WTC11 (cell line): ENCODE data around the gene STX8. TPM values are rescaled to one million over a fixed set of nuclear protein-coding genes. Genes with fewer than 3 reads are reported as not detected.

Experiments
- ATAC-seq: fragments of 200-7000 bp; cut with Tn5 transposase; 2 replicates; pipeline ENCODE4 v1.10.0; 2021; ENCODE audit warnings: mild to moderate bottlenecking, moderate library complexity
- CTCF ChIA-PET: fragments of 300-600 bp; sonication (Branson Sonifier 250); formaldehyde crosslinking; loops from one replicate; lab custom pipeline; 2021; ENCODE audit warnings: antibody characterized with exemption; lab: Charles Lee
- POLR2A ChIA-PET: fragments of 350-600 bp; sonication (Branson Sonifier 250); formaldehyde crosslinking; loops from one replicate; lab custom pipeline; 2021; ENCODE audit warnings: antibody characterized with exemption; lab: Charles Lee
- DNase-seq: peaks from one replicate; pipeline ENCODE4 v3.0.0; 2021; ENCODE audit warnings: low spot score
- H3K27ac Mint-ChIP-seq: 2 replicates; pipeline ENCODE4 v1.8.0; 2021; ENCODE audit warnings: mixed read lengths
- H3K27me3 Mint-ChIP-seq: 2 replicates; pipeline ENCODE4 v1.8.0; 2021; ENCODE audit warnings: low read depth, mild to moderate bottlenecking, moderate library complexity, mixed read lengths
- H3K36me3 Mint-ChIP-seq: 2 replicates; pipeline ENCODE4 v1.8.0; 2021; ENCODE audit warnings: mixed read lengths
- H3K4me1 Mint-ChIP-seq: 2 replicates; pipeline ENCODE4 v1.8.0; 2022; ENCODE audit warnings: mixed read lengths
- H3K4me3 Mint-ChIP-seq: 2 replicates; pipeline ENCODE4 v1.8.0; 2021; ENCODE audit warnings: mild to moderate bottlenecking, moderate library complexity, mixed read lengths
- H3K9me3 Mint-ChIP-seq: 2 replicates; pipeline ENCODE4 v1.8.0; 2021; ENCODE audit warnings: mixed read lengths
- AFF4 ChIP-seq: sonication (generic); formaldehyde crosslinking; IDR thresholded peaks from 2 replicates; pipeline ENCODE4 v1.8.1; 2023; ENCODE audit warnings: mild to moderate bottlenecking, missing genetic modification reagents, borderline replicate concordance
- ATF3 ChIP-seq: sonication (generic); formaldehyde crosslinking; conservative IDR thresholded peaks from 2 replicates; pipeline ENCODE4 v1.8.1; 2022; ENCODE audit warnings: mild to moderate bottlenecking, missing genetic modification reagents
- ATF6 ChIP-seq: sonication (generic); formaldehyde crosslinking; IDR thresholded peaks from 2 replicates; pipeline ENCODE4 v1.8.1; 2023; ENCODE audit warnings: mild to moderate bottlenecking, missing genetic modification reagents
- E2F4 ChIP-seq: sonication (generic); formaldehyde crosslinking; IDR thresholded peaks from 2 replicates; pipeline ENCODE4 v1.8.1; 2022; ENCODE audit warnings: low read depth, mild to moderate bottlenecking, moderate library complexity, missing genetic modification reagents, borderline replicate concordance
- FOXK1 ChIP-seq: sonication (generic); formaldehyde crosslinking; IDR thresholded peaks from 2 replicates; pipeline ENCODE4 v1.8.0; 2022; ENCODE audit warnings: mild to moderate bottlenecking, moderate library complexity, missing genetic modification reagents
- IRF2 ChIP-seq: sonication (generic); formaldehyde crosslinking; IDR thresholded peaks from 2 replicates; pipeline ENCODE4 v1.8.0; 2022; ENCODE audit warnings: low read depth, missing genetic modification reagents, borderline replicate concordance
- MXD4 ChIP-seq: fragments of 250-450 bp; sonication (Bioruptor Pico); IDR thresholded peaks from 2 replicates; pipeline ENCODE4 v1.8.0; 2021; ENCODE audit warnings: mild to moderate bottlenecking, moderate library complexity, borderline replicate concordance
- NFATC4 ChIP-seq: fragments of 250-450 bp; sonication (Bioruptor Pico); IDR thresholded peaks from 2 replicates; pipeline ENCODE4 v1.9.0; 2021; ENCODE audit warnings: mild to moderate bottlenecking
- NR2C2 ChIP-seq: sonication (generic); formaldehyde crosslinking; IDR thresholded peaks from 2 replicates; pipeline ENCODE4 v1.8.0; 2022; ENCODE audit warnings: mild to moderate bottlenecking, missing genetic modification reagents
- PRDM15 ChIP-seq: sonication (generic); formaldehyde crosslinking; IDR thresholded peaks from 2 replicates; pipeline ENCODE4 v1.8.0; 2022; ENCODE audit warnings: missing genetic modification reagents
- SMAD4 ChIP-seq: sonication (generic); formaldehyde crosslinking; IDR thresholded peaks from 2 replicates; pipeline ENCODE4 v1.8.0; 2022; ENCODE audit warnings: mild to moderate bottlenecking, missing genetic modification reagents
- SP1 ChIP-seq: sonication (generic); formaldehyde crosslinking; conservative IDR thresholded peaks from 2 replicates; pipeline ENCODE4 v1.8.1; 2022; ENCODE audit warnings: missing genetic modification reagents
- TEAD4 ChIP-seq: sonication (generic); formaldehyde crosslinking; IDR thresholded peaks from 2 replicates; pipeline ENCODE4 v1.8.0; 2022; ENCODE audit warnings: mild to moderate bottlenecking, missing genetic modification reagents
- ZNF396 ChIP-seq: fragments of 250-450 bp; sonication (Bioruptor Pico); IDR thresholded peaks from 2 replicates; pipeline ENCODE4 v1.8.0; 2021; ENCODE audit warnings: mild to moderate bottlenecking, moderate library complexity, borderline replicate concordance
- ZNF416 ChIP-seq: fragments of 250-450 bp; sonication (Bioruptor Pico); IDR thresholded peaks from 2 replicates; pipeline ENCODE4 v1.9.0; 2021; ENCODE audit warnings: mild to moderate bottlenecking, inconsistent platforms
- ZNF532 ChIP-seq: fragments of 250-450 bp; sonication (Bioruptor Pico); IDR thresholded peaks from 2 replicates; pipeline ENCODE4 v1.9.0; 2021; ENCODE audit warnings: mild to moderate bottlenecking, borderline replicate concordance
- total RNA-seq: library from RNA; stranded (reverse); gene quantifications from 3 replicates; pipeline ENCODE4 v1.2.3, GENCODE V29; 2021

Gene STX8
- total RNA-seq, 1 experiment from 2014 or later = 39.9 TPM

GRCh38 chr17:9223531-9223930 is 352.1 kb downstream of the STX8 start:
- Mint-ChIP-seq H3K27me3 (no peaks in the 10 kb centered on the region), H3K9me3 (no peaks in the 10 kb centered on the region), H3K36me3 (no peaks in the 10 kb centered on the region), H3K4me1 (peaks cover 20% of the 10 kb centered on the region), H3K4me3 (no peak overlapping the region), H3K27ac (no peak overlapping the region)
- POLR2A ChIA-PET = no interaction called here
- no peak for DNase-seq
- no peak for ATAC-seq
- TF ChIP-seq FOXK1 (CRISPR knock-in tag) (no peak), ATF3 (no peak), NFATC4 (CRISPR knock-in tag) (no peak), SMAD4 (CRISPR knock-in tag) (no peak), AFF4 (no peak), ZNF416 (CRISPR knock-in tag) (no peak), MXD4 (CRISPR knock-in tag) (no peak), SP1 (CRISPR knock-in tag) (no peak), ZNF532 (CRISPR knock-in tag) (no peak), NR2C2 (CRISPR knock-in tag) (no peak)
- TF ChIP-seq, all 79 proteins: peak for 0
- CTCF ChIA-PET = interaction anchor here (0.7 to 2.5 kb wide), 4 partner anchors 53 to 220 kb away, joined by 3 to 11 read pairs (median 5); no protein-coding TSS in a partner anchor

GRCh38 chr17:9221922-9222180 is 353.8 kb downstream of the STX8 start:
- ATAC-seq = no peak
- ChIA-PET POLR2A (no interaction called here), CTCF (no interaction called here)
- Mint-ChIP-seq H3K36me3 (peaks cover 4% of the 10 kb centered on the region), H3K27me3 (no peaks in the 10 kb centered on the region), H3K4me3 (no peak overlapping the region), H3K27ac (no peak overlapping the region), H3K9me3 (peaks cover 3% of the 10 kb centered on the region; the same call in 1 of the 2 replicates), H3K4me1 (peaks cover 23% of the 10 kb centered on the region)
- no peak for DNase-seq
- TF ChIP-seq ZNF396 (CRISPR knock-in tag) (no peak), ATF6 (no peak), IRF2 (CRISPR knock-in tag) (no peak), E2F4 (no peak), ATF3 (no peak), NFATC4 (CRISPR knock-in tag) (no peak), TEAD4 (CRISPR knock-in tag) (no peak), PRDM15 (no peak)
